Measurements from ENCODE around the gene ZNF248.

ZNF248 gene

DNA sequence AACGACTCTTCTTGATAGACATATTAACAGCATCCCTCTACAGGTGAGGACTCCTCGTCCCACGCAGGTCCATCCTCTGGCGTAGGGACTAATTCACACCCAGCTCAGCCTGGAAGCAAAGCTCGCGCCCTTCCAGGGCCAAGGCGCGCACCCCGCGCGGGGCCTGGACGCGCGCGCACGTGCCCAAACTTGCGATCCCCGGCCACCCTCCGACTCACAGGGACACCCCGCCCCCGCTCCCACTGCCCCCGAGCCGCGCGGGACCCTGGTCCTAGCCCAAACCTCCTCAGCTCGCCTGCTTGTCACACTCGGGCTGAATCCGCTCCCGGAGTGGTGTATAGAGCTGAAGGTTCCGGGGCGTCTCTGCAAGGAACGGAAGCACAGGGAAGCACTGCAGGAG is 76.9 kb downstream of the ZNF248 start:
- no peak overlapping the region for H3K4me3 ChIP-seq (ENCODE audit: control insufficient read depth, low read depth, low read length)
- no peak for DNase-seq (ENCODE audit: low read depth)
- TF ChIP-seq, protein P1, sequence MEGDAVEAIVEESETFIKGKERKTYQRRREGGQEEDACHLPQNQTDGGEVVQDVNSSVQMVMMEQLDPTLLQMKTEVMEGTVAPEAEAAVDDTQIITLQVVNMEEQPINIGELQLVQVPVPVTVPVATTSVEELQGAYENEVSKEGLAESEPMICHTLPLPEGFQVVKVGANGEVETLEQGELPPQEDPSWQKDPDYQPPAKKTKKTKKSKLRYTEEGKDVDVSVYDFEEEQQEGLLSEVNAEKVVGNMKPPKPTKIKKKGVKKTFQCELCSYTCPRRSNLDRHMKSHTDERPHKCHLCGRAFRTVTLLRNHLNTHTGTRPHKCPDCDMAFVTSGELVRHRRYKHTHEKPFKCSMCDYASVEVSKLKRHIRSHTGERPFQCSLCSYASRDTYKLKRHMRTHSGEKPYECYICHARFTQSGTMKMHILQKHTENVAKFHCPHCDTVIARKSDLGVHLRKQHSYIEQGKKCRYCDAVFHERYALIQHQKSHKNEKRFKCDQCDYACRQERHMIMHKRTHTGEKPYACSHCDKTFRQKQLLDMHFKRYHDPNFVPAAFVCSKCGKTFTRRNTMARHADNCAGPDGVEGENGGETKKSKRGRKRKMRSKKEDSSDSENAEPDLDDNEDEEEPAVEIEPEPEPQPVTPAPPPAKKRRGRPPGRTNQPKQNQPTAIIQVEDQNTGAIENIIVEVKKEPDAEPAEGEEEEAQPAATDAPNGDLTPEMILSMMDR (IDR thresholded peaks at IDR 0.05; ENCODE audit: control insufficient read depth, insufficient read depth, low read depth, low read length, missing control alignments) = no peak

DNA sequence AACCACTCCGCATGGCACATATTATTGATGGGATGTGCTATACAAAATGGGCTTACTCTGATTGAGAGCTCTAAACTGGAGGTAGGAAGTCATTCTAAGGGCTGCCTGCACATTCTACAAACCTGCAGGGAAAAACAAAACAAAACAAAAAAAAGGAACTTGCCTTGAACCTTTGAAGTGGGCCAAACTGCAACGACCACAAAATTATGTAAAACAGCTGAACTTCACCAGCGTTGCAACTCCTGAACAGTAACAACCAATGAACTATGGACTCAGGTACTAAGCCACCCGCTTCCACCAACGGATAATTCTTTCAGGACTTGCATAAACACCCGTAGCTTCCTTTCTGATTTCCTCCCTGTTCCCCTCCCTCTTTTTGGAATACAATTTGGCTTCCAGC is 80.4 kb downstream of the ZNF248 start:
- TF ChIP-seq, protein P1 (IDR thresholded peaks at IDR 0.05; ENCODE audit: control insufficient read depth, insufficient read depth, low read depth, low read length, missing control alignments) = no peak
- DNase-seq (ENCODE audit: low read depth) = no peak
- H3K4me3 ChIP-seq (ENCODE audit: control insufficient read depth, low read depth, low read length) = no peak overlapping the region

DNA sequence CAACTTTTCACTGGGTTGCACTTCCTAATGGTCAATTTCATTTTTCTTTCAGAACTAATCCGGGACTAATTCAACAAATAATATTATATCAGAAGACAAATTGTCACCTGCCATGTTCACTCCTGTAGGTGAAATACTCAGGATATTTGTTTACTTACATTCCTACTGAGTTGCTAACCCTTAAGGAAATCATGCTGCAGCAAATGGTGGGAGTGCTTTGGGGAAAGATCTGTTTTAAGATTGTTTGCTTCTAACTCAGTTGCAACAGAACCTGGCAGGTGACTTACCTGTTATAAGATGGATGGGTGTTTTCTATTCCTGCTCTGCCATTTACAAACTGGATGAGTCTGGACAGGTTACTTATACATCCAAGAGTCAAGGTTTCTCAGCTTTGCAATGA is 81.8 kb downstream of the ZNF248 start:
- no peak overlapping the region for H3K4me3 ChIP-seq (ENCODE audit: control insufficient read depth, low read depth, low read length)
- TF ChIP-seq, protein P1 (IDR thresholded peaks at IDR 0.05; ENCODE audit: control insufficient read depth, insufficient read depth, low read depth, low read length, missing control alignments) = no peak
- no peak for DNase-seq (ENCODE audit: low read depth)

DNA sequence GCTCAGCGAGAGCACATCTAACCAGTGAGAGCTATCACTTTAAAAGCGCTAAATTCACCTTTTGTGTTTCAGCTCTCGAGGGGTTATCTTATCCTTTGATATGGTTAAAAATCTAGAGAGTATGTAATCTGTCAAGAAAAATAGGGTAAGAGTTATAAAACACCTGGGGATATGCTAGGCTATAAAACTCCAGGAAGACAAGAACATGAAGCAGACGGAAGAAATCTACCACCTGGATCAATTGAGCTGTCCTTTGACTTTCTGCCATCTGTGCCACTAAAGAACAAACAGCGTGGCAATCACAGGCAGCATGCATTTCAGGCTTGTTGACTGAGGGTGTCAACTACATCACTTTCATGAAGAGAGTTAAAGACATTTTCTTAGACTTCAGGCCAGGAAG is 83.1 kb downstream of the ZNF248 start:
- no peak overlapping the region for H3K4me3 ChIP-seq (ENCODE audit: control insufficient read depth, low read depth, low read length)
- TF ChIP-seq, protein P1 (IDR thresholded peaks at IDR 0.05; ENCODE audit: control insufficient read depth, insufficient read depth, low read depth, low read length, missing control alignments) = no peak

DNA sequence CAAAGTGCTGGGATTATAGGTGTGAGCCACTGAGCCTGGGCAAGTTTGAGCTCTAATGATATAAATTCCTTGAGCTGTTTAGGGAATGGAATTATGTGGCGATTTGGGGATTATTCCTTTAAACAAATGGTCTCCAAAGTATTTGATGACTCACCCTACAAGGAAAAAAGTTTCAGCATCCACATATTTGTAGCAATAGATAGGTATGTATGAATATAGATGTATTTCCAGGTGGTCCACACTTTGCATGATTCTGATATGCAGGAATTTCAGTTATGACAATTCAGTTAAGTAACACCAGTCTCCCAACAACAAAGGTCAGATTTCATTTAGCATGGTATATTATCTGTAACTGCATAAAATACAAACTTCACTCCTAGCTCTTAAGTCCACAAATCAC is 92.2 kb downstream of the ZNF248 start:
- H3K4me3 ChIP-seq (ENCODE audit: control insufficient read depth, low read depth, low read length) = no peak overlapping the region
- DNase-seq (ENCODE audit: low read depth) = no peak
- TF ChIP-seq, protein P1 (IDR thresholded peaks at IDR 0.05; ENCODE audit: control insufficient read depth, insufficient read depth, low read depth, low read length, missing control alignments) = no peak

More for the DNA sequence above, 83.1 kb downstream of the ZNF248 start:
- no peak for DNase-seq (ENCODE audit: low read depth)

DNA sequence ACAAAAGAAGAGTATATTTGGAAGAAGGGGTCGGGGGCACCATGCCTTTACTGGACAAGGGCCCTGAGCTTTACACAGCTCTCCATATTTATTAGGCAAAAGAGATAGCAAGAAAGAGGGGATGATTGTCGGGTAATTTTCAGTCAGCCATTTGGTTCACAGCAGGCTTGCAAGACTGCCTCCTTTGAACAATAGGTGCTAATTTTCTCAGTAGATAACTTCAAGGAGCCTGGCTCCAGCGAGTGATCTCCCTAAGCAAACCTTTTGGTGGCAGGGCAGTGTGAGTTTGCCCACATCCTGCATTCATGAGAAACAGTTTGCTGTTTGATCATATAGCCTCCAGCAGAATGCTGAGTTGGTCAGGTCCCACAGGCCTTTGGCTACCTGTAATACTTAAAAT is 94.3 kb downstream of the ZNF248 start:
- no peak for DNase-seq (ENCODE audit: low read depth)
- H3K4me3 ChIP-seq (ENCODE audit: control insufficient read depth, low read depth, low read length) = no peak overlapping the region
- TF ChIP-seq, protein P1 (IDR thresholded peaks at IDR 0.05; ENCODE audit: control insufficient read depth, insufficient read depth, low read depth, low read length, missing control alignments) = no peak

DNA sequence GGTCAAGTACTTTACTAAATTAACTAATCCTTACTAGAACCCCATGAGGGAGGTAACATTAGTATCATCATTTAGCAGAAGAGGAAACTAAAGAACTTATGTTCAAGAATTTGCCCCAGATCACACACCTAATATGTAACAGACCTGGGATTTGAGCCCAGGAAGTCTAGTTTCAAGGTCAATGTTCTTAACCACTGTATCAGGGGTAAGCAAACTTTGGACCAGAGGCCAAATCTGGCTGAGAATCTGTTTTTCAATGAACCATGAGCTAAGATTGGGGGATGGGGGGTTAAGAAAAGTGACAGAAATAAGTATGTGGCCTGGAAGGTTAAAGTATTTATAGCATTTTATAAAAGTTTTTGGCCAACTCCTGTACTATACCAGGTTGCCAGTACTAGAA is 95.1 kb downstream of the ZNF248 start:
- no peak for DNase-seq (ENCODE audit: low read depth)

More for the DNA sequence above, 95.1 kb downstream of the ZNF248 start:
- no peak overlapping the region for H3K4me3 ChIP-seq (ENCODE audit: control insufficient read depth, low read depth, low read length)
- TF ChIP-seq, protein P1 (IDR thresholded peaks at IDR 0.05; ENCODE audit: control insufficient read depth, insufficient read depth, low read depth, low read length, missing control alignments) = no peak

Data from AG09309 (cell line).